Karpas-422 (cell line): ENCODE measurements around the gene SLC10A4. TPM values are rescaled to one million over a fixed set of nuclear protein-coding genes. Genes with fewer than 3 reads are reported as not detected.
"Not testable (repeated sequence)": the region's sequence is repeated elsewhere in the genome, so short reads cannot be mapped to it uniquely, and the experiment has no call there.

ENCODE experiments used
- DNase-seq: peaks from one replicate; pipeline ENCODE4 v3.0.0-alpha.2; 2015
- H2AFZ ChIP-seq: fragments of 200-600 bp; sonication (generic); 2 replicates; pipeline ENCODE4 v1.6.1; 2014; ENCODE audit warnings: antibody characterized with exemption, low read length, mixed read lengths
- H3K27ac ChIP-seq: fragments of 200-600 bp; sonication (generic); 2 replicates; pipeline ENCODE4 v1.5.1; 2014; ENCODE audit warnings: mild to moderate bottlenecking, low read length, moderate library complexity
- H3K27me3 ChIP-seq: fragments of 200-600 bp; sonication (generic); 2 replicates; pipeline ENCODE4 v1.6.1; 2014; ENCODE audit warnings: low read length, mixed read lengths
- H3K36me3 ChIP-seq: fragments of 200-600 bp; sonication (generic); 2 replicates; pipeline ENCODE4 v1.6.1; 2014; ENCODE audit warnings: low read length, mixed read lengths; ENCODE audit not compliant: insufficient read depth
- H3K4me1 ChIP-seq: fragments of 200-600 bp; sonication (generic); 2 replicates; pipeline ENCODE4 v1.6.1; 2014; ENCODE audit warnings: mild to moderate bottlenecking, low read length, mixed read lengths
- H3K4me2 ChIP-seq: fragments of 200-600 bp; sonication (generic); 2 replicates; pipeline ENCODE4 v1.6.1; 2014; ENCODE audit warnings: low read length, low read depth, mild to moderate bottlenecking; ENCODE audit not compliant: poor library complexity, severe bottlenecking
- H3K4me3 ChIP-seq: fragments of 200-600 bp; sonication (generic); 2 replicates; pipeline ENCODE4 v1.5.1; 2014; ENCODE audit warnings: mild to moderate bottlenecking, antibody characterized with exemption, low read length, mixed read lengths
- H3K79me2 ChIP-seq: fragments of 200-600 bp; sonication (generic); 2 replicates; pipeline ENCODE4 v1.6.1; 2014; ENCODE audit warnings: mild to moderate bottlenecking, low read length, mixed read lengths
- H3K9ac ChIP-seq: fragments of 200-600 bp; sonication (generic); 2 replicates; pipeline ENCODE4 v1.6.0; 2014; ENCODE audit warnings: low read length
- H3K9me2 ChIP-seq: fragments of 200-600 bp; sonication (generic), shearing (Covaris generic); replicated peaks from 2 replicates; pipeline ENCODE4 v1.6.0; 2014; ENCODE audit warnings: mild to moderate bottlenecking, low read length, moderate library complexity; ENCODE audit not compliant: insufficient read depth
- H3K9me3 ChIP-seq: fragments of 300-700, 200-600 bp; sonication (generic); 2 replicates; pipeline ENCODE4 v1.6.1; 2014; ENCODE audit warnings: low read length, mixed read lengths
- H4K20me1 ChIP-seq: fragments of 200-600 bp; sonication (generic); 2 replicates; pipeline ENCODE4 v1.6.1; 2014; ENCODE audit warnings: mild to moderate bottlenecking, antibody characterized with exemption, low read length, low read depth; ENCODE audit not compliant: insufficient read depth
- total RNA-seq: library from RNA; depleted of rRNA; stranded (reverse); fragments of >200 nt; shearing (Covaris generic); gene quantifications from 2 replicates; pipeline ENCODE4 v1.2.3, GENCODE V29; 2014; ENCODE audit warnings: low replicate concordance

SLC10A4 gene
- total RNA-seq, 1 experiment from 2014 or later, result not detected

DNA sequence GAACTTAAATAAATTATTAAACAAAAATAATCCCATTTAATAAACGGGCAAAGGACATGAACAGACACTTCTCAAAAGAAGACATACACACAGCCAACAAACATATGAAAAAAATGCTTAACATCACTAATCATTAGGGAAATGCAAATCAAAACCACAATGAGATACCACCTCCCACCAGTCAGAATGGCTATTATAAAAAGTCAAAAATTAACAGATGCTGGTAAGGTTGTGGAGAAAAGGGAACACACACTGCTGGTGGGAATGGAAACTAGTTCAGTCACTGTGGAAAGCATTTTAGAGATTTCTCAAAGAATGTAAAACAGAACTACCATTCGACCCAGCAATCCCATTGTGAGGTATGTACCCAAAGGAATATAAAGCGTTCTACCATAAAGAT is 31.5 kb upstream of the SLC10A4 start:
- H3K4me3 ChIP-seq, H3K27me3 ChIP-seq, H3K9me2 ChIP-seq, H3K4me2 ChIP-seq, H3K79me2 ChIP-seq, H2AFZ ChIP-seq, H3K9me3 ChIP-seq, DNase-seq, H3K27ac ChIP-seq, H3K9ac ChIP-seq, H4K20me1 ChIP-seq, H3K36me3 ChIP-seq, H3K4me1 ChIP-seq: not testable (repeated sequence)

DNA sequence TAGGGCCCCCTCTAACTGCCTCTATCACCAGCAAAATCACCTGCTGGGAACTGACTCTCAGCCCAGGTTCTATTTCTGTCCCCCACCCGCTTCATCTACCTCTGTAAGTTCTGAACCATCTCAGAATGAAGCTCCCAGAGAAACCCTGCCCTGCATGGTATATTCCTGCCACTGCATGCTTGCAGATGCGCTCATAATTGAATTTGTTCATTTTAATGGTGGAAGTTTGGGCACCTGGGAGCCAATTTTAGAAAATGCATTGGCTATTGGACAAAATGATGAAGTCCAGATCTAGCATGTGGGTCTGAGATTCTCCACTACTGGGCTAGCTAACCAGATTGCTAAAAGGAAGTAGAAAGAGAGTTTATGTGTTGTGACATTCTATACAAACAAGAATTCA is 28.6 kb upstream of the SLC10A4 start:
- Histone ChIP-seq H3K4me2 (no peak overlapping the region), H3K9ac (no peak overlapping the region), H3K4me1 (no peaks in the 10 kb centered on the region), H3K36me3 (no peaks in the 10 kb centered on the region), H2AFZ (no peak overlapping the region), H4K20me1 (no peaks in the 10 kb centered on the region), H3K27me3 (no peaks in the 10 kb centered on the region), H3K27ac (no peak overlapping the region), H3K4me3 (no peak overlapping the region), H3K9me3 (no peaks in the 10 kb centered on the region), H3K79me2 (no peaks in the 10 kb centered on the region), H3K9me2 (no peaks in the 10 kb centered on the region)
- no peak for DNase-seq

DNA sequence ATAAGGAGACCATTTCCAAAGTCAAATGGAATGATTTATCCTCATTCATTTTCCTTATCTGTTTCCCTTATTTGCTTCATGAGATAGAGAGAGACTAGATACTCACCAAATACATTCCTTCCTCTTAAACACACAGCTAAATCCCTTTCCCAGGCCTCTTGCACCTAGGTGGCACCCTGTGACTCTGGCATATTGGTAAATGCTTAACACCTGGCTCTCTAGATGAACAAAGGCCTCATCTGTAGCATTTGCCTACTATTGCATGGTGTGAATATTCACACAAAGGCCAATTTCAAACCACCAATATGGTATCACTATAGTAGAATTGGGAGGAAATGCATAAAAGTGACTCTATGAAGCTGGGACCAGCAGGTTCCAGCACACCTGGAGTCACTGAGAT is 22.1 kb upstream of the SLC10A4 start:
- H3K4me3 ChIP-seq, result no peak overlapping the region

DNA sequence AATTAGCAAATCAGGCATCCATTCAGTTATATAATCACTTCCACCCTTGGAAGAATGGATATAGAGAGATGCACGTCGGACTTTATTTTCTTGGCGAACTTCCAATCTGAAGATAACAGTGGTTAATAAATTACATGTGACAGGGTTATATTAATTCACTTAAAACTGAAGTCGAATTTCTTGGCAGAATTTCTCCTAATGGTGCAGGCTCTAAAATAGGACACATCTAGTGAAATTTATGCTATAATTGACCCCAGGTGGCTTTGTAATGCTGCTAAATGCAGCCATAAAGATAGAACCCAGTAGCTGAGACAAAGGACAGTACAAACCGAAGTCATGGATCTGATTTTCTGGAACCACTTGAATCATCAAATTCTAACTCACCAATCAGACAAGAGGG is 20.8 kb upstream of the SLC10A4 start:
- Histone ChIP-seq H3K9ac (no peak overlapping the region), H3K36me3 (no peaks in the 10 kb centered on the region), H2AFZ (no peak overlapping the region), H3K27ac (no peak overlapping the region), H3K9me3 (no peaks in the 10 kb centered on the region), H3K4me3 (no peak overlapping the region), H3K9me2 (no peaks in the 10 kb centered on the region; the same call in 1 of the 2 replicates), H3K27me3 (no peaks in the 10 kb centered on the region), H3K4me1 (peaks cover 8% of the 10 kb centered on the region), H3K79me2 (no peaks in the 10 kb centered on the region), H3K4me2 (no peak overlapping the region), H4K20me1 (no peaks in the 10 kb centered on the region)
- DNase-seq, result no peak

More for the DNA sequence above, 22.1 kb upstream of the SLC10A4 start:
- no peaks in the 10 kb centered on the region; the same call in 1 of the 2 replicates for H3K9me2 ChIP-seq
- no peaks in the 10 kb centered on the region for H3K4me1 ChIP-seq
- no peak overlapping the region for H3K9ac ChIP-seq
- no peak for DNase-seq
- H3K27ac ChIP-seq, result no peak overlapping the region
- H2AFZ ChIP-seq, result no peak overlapping the region
- H4K20me1 ChIP-seq, result no peaks in the 10 kb centered on the region
- no peak overlapping the region for H3K4me2 ChIP-seq
- no peaks in the 10 kb centered on the region for H3K9me3 ChIP-seq
- H3K79me2 ChIP-seq, result no peaks in the 10 kb centered on the region
- H3K27me3 ChIP-seq, result no peaks in the 10 kb centered on the region
- no peaks in the 10 kb centered on the region for H3K36me3 ChIP-seq

DNA sequence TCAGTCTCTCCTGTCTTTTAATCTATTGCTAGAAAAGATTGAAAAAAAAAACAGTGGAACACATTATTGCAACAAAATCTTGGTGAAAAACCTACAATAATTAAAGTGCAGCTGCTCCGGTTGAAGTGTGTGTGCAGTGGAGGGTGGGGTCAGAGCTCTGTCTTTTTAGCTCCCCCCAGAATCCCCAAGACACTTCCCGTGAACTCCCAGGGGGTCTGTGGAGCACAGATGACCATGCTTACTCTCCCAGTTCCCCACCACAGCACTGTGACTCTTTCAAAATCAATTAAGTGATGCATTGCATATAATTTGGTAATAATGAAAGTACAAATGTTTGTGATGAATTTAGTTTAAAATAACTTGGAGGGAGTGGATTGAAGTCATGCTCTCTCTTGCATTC is 15.7 kb upstream of the SLC10A4 start:
- H3K4me2 ChIP-seq, result peak overlapping the region; percentile 60

DNA sequence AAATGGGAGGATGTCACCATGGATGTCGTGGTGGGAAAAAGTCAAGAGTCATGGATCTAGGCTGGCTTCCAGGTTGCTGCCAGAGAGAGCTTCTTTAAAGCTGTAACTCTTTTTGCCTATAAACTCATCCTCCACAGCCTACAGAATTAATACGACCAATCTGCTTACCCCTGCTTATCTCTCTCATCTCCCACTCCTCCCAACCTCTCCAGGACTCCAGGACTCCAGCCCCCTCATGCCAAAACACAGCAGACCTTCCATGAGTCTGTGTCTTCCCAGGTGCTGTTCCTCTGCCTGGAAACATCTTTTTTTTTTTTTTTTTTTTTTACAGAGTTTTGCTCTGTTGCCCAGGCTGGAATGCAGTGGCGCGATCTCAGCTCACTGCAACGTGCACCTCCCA is 15.3 kb upstream of the SLC10A4 start:
- Histone ChIP-seq H3K9me3 (no peaks in the 10 kb centered on the region), H3K79me2 (no peaks in the 10 kb centered on the region), H3K4me3 (peak overlapping the region; percentile 35; the same call in 1 of the 2 replicates), H3K27ac (no peak overlapping the region), H3K9ac (no peak overlapping the region), H3K4me2 (peak overlapping the region; percentile 60), H3K36me3 (no peaks in the 10 kb centered on the region; the same call in 1 of the 2 replicates), H3K4me1 (peaks cover 24% of the 10 kb centered on the region), H2AFZ (no peak overlapping the region), H3K27me3 (no peaks in the 10 kb centered on the region), H3K9me2 (no peaks in the 10 kb centered on the region; the same call in 1 of the 2 replicates), H4K20me1 (no peaks in the 10 kb centered on the region)
- no peak for DNase-seq

More for the DNA sequence above, 15.7 kb upstream of the SLC10A4 start:
- no peaks in the 10 kb centered on the region; the same call in 1 of the 2 replicates for H3K9me2 ChIP-seq
- no peaks in the 10 kb centered on the region for H3K27me3 ChIP-seq
- H3K4me1 ChIP-seq, result peaks cover 24% of the 10 kb centered on the region
- no peak overlapping the region for H2AFZ ChIP-seq
- no peaks in the 10 kb centered on the region for H4K20me1 ChIP-seq
- no peak overlapping the region for H3K9ac ChIP-seq
- H3K4me3 ChIP-seq, result peak overlapping the region; percentile 35; the same call in 1 of the 2 replicates
- H3K36me3 ChIP-seq, result no peaks in the 10 kb centered on the region; the same call in 1 of the 2 replicates
- no peaks in the 10 kb centered on the region for H3K79me2 ChIP-seq
- DNase-seq, result peak; percentile 56
- no peaks in the 10 kb centered on the region for H3K9me3 ChIP-seq
- H3K27ac ChIP-seq, result no peak overlapping the region

DNA sequence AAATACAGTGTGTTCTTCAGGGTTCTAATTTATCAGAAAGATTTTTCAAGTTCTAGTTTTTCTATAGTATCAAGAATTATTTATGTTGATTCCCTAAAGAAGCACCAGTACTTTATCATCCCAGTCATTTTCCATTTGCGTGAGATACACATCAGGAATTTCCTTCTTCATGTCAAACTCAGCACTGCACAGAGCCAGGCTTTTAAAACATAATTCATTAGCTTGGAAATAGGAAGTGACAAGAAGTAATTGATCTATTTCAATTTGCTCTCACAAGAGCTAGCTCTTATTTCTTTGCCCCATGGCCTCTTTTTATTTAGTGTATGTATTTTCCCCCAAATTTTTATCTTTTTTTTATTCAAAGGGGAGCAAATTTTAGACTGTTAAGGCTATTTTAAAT is 13.0 kb upstream of the SLC10A4 start:
- H3K79me2 ChIP-seq, result no peaks in the 10 kb centered on the region
- DNase-seq, result no peak
- H3K4me3 ChIP-seq, result no peak overlapping the region
- no peaks in the 10 kb centered on the region for H4K20me1 ChIP-seq
- H3K27ac ChIP-seq, result no peak overlapping the region
- no peaks in the 10 kb centered on the region; the same call in 1 of the 2 replicates for H3K36me3 ChIP-seq
- H3K9me2 ChIP-seq, result no peaks in the 10 kb centered on the region; the same call in 1 of the 2 replicates
- H3K27me3 ChIP-seq, result no peaks in the 10 kb centered on the region
- H2AFZ ChIP-seq, result no peak overlapping the region
- no peaks in the 10 kb centered on the region for H3K9me3 ChIP-seq
- H3K4me2 ChIP-seq, result no peak overlapping the region
- H3K4me1 ChIP-seq, result peaks cover 26% of the 10 kb centered on the region
- H3K9ac ChIP-seq, result no peak overlapping the region

DNA sequence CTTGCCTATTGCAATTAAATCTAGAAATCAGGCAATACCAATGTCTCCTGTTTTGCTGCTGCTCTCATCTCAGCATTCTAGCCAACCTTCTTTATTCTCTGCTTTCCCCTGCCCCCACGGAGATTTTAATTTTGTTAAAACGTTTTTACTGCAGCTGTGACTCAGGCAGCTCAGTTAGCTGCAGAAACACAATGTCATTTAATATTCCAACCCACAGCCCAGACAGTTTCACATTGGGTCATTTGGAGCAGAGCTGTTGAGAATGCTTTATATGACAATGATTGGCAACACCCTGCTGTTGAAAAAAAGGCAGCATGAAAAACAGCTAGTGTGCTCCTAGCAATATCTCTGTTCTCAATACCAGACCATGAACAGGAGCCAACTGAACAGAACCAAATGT is 12.6 kb upstream of the SLC10A4 start:
- H3K9me2 ChIP-seq, result no peaks in the 10 kb centered on the region; the same call in 1 of the 2 replicates
- no peak overlapping the region for H3K4me2 ChIP-seq
- no peaks in the 10 kb centered on the region for H3K79me2 ChIP-seq
- DNase-seq, result no peak
- peaks cover 26% of the 10 kb centered on the region for H3K4me1 ChIP-seq
- no peak overlapping the region for H3K9ac ChIP-seq
- no peaks in the 10 kb centered on the region for H4K20me1 ChIP-seq
- no peak overlapping the region for H3K4me3 ChIP-seq
- H2AFZ ChIP-seq, result no peak overlapping the region
- H3K27me3 ChIP-seq, result no peaks in the 10 kb centered on the region
- H3K27ac ChIP-seq, result no peak overlapping the region
- no peaks in the 10 kb centered on the region for H3K9me3 ChIP-seq
- no peaks in the 10 kb centered on the region; the same call in 1 of the 2 replicates for H3K36me3 ChIP-seq
